WTC11 (cell line): ENCODE measurements around the gene MAB21L4. TPM values are rescaled to one million over a fixed set of nuclear protein-coding genes. Genes with fewer than 3 reads are reported as not detected.

ENCODE experiments used
- ATAC-seq: fragments of 200-7000 bp; cut with Tn5 transposase; 2 replicates; pipeline ENCODE4 v1.10.0; 2021; ENCODE audit warnings: mild to moderate bottlenecking, moderate library complexity
- CTCF ChIA-PET: fragments of 300-600 bp; sonication (Branson Sonifier 250); formaldehyde crosslinking; loops from one replicate; lab custom pipeline; 2021; ENCODE audit warnings: antibody characterized with exemption; lab: Charles Lee
- POLR2A ChIA-PET: fragments of 350-600 bp; sonication (Branson Sonifier 250); formaldehyde crosslinking; loops from one replicate; lab custom pipeline; 2021; ENCODE audit warnings: antibody characterized with exemption; lab: Charles Lee
- DNase-seq: peaks from one replicate; pipeline ENCODE4 v3.0.0; 2021; ENCODE audit warnings: low spot score
- H3K27ac Mint-ChIP-seq: 2 replicates; pipeline ENCODE4 v1.8.0; 2021; ENCODE audit warnings: mixed read lengths
- H3K27me3 Mint-ChIP-seq: 2 replicates; pipeline ENCODE4 v1.8.0; 2021; ENCODE audit warnings: low read depth, mild to moderate bottlenecking, moderate library complexity, mixed read lengths
- H3K36me3 Mint-ChIP-seq: 2 replicates; pipeline ENCODE4 v1.8.0; 2021; ENCODE audit warnings: mixed read lengths
- H3K4me1 Mint-ChIP-seq: 2 replicates; pipeline ENCODE4 v1.8.0; 2022; ENCODE audit warnings: mixed read lengths
- H3K4me3 Mint-ChIP-seq: 2 replicates; pipeline ENCODE4 v1.8.0; 2021; ENCODE audit warnings: mild to moderate bottlenecking, moderate library complexity, mixed read lengths
- H3K9me3 Mint-ChIP-seq: 2 replicates; pipeline ENCODE4 v1.8.0; 2021; ENCODE audit warnings: mixed read lengths
- CREM ChIP-seq: sonication (generic); formaldehyde crosslinking; IDR thresholded peaks from 2 replicates; pipeline ENCODE4 v1.8.1; 2022; ENCODE audit warnings: mild to moderate bottlenecking, missing genetic modification reagents, moderate library complexity
- CTCF ChIP-seq: fragments of 200-600 bp; IDR thresholded peaks from 2 replicates; pipeline ENCODE4 v1.8.0; 2022; ENCODE audit warnings: antibody characterized with exemption
- ERG ChIP-seq: fragments of 250-450 bp; sonication (Bioruptor Pico); IDR thresholded peaks from 2 replicates; pipeline ENCODE4 v1.8.0; 2021; ENCODE audit warnings: mild to moderate bottlenecking
- ETV6 ChIP-seq: sonication (generic); formaldehyde crosslinking; IDR thresholded peaks from 2 replicates; pipeline ENCODE4 v1.8.1; 2022; ENCODE audit warnings: mild to moderate bottlenecking, missing genetic modification reagents
- NFE2L1 ChIP-seq: sonication (generic); formaldehyde crosslinking; IDR thresholded peaks from 2 replicates; pipeline ENCODE4 v1.8.1; 2023; ENCODE audit warnings: missing genetic modification reagents
- NFYB ChIP-seq: sonication (generic); formaldehyde crosslinking; conservative IDR thresholded peaks from 2 replicates; pipeline ENCODE4 v1.8.0; 2022; ENCODE audit warnings: low read depth, missing genetic modification reagents
- OVOL2 ChIP-seq: fragments of 250-450 bp; sonication (Bioruptor Pico); IDR thresholded peaks from 2 replicates; pipeline ENCODE4 v1.9.0; 2021; ENCODE audit warnings: mild to moderate bottlenecking, borderline replicate concordance
- PRRX2 ChIP-seq: fragments of 250-450 bp; sonication (Bioruptor Pico); IDR thresholded peaks from 2 replicates; pipeline ENCODE4 v1.8.0; 2021; ENCODE audit warnings: mild to moderate bottlenecking
- USF2 ChIP-seq: sonication (generic); formaldehyde crosslinking; IDR thresholded peaks from 2 replicates; pipeline ENCODE4 v1.8.1; 2023; ENCODE audit warnings: mild to moderate bottlenecking, missing genetic modification reagents, moderate library complexity
- ZBTB21 ChIP-seq: sonication (generic); formaldehyde crosslinking; IDR thresholded peaks from 2 replicates; pipeline ENCODE4 v1.8.1; 2023; ENCODE audit warnings: mild to moderate bottlenecking, missing genetic modification reagents, borderline replicate concordance
- ZNF219 ChIP-seq: sonication (generic); formaldehyde crosslinking; IDR thresholded peaks from 2 replicates; pipeline ENCODE4 v1.8.0; 2023; ENCODE audit warnings: missing genetic modification reagents, mild to moderate bottlenecking, borderline replicate concordance
- ZNF416 ChIP-seq: fragments of 250-450 bp; sonication (Bioruptor Pico); IDR thresholded peaks from 2 replicates; pipeline ENCODE4 v1.9.0; 2021; ENCODE audit warnings: mild to moderate bottlenecking, inconsistent platforms
- ZNF671 ChIP-seq: fragments of 250-450 bp; sonication (Bioruptor Pico); IDR thresholded peaks from 2 replicates; pipeline ENCODE4 v1.8.0; 2021; ENCODE audit warnings: mild to moderate bottlenecking
- total RNA-seq: library from RNA; stranded (reverse); gene quantifications from 3 replicates; pipeline ENCODE4 v1.2.3, GENCODE V29; 2021
- TF ChIP-seq, protein P1 (sequence below): sonication (generic); formaldehyde crosslinking; IDR thresholded peaks from 2 replicates; pipeline ENCODE4 v1.8.0; 2022; ENCODE audit warnings: missing genetic modification reagents
- TF ChIP-seq, protein P2 (sequence below): sonication (generic); formaldehyde crosslinking; IDR thresholded peaks from 2 replicates; pipeline ENCODE4 v1.8.1; 2022; ENCODE audit warnings: missing genetic modification reagents, borderline replicate concordance
- TF ChIP-seq, protein P3 (sequence below): sonication (generic); formaldehyde crosslinking; IDR thresholded peaks from 2 replicates; pipeline ENCODE4 v1.8.1; 2023; ENCODE audit warnings: mild to moderate bottlenecking, missing genetic modification reagents, moderate library complexity
- TF ChIP-seq, protein P4 (sequence below): sonication (generic); formaldehyde crosslinking; conservative IDR thresholded peaks from 2 replicates; pipeline ENCODE4 v1.8.1; 2022; ENCODE audit warnings: mild to moderate bottlenecking, missing genetic modification reagents
- TF ChIP-seq, protein P5 (sequence below): sonication (generic); formaldehyde crosslinking; IDR thresholded peaks from 2 replicates; pipeline ENCODE4 v1.8.1; 2022; ENCODE audit warnings: low read depth, mild to moderate bottlenecking, moderate library complexity, missing genetic modification reagents, borderline replicate concordance

MAB21L4 gene
- total RNA-seq, 1 experiment from 2014 or later: not detected

DNA sequence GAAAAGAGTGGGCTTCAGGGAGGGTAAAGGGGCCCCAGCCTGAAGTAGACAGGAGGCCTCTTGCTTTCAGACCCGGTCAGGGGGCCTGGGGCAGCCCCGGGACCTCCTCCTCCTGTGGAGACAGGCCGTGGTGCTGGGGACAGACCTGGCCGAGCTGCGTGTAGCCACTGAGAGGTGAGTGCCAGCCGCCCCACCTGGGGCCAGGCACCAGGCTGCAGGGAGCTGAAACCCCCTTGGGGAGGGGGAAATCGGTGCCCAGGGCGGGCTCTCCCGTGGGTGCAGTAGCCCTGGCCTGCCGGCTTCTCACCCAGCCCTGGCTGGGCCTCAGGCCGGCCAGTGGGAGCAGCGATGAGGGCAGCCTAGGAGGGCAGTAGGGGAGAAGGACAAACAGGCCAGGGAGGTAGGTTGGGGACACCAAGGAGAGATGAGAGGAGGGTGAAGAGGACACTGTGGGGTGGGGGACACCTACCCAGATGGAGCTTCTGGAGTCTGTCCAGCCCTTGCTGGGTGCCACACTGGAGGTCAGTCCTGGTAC, 34.2 kb upstream of the MAB21L4 start (continued):
- TF ChIP-seq, protein P1, sequence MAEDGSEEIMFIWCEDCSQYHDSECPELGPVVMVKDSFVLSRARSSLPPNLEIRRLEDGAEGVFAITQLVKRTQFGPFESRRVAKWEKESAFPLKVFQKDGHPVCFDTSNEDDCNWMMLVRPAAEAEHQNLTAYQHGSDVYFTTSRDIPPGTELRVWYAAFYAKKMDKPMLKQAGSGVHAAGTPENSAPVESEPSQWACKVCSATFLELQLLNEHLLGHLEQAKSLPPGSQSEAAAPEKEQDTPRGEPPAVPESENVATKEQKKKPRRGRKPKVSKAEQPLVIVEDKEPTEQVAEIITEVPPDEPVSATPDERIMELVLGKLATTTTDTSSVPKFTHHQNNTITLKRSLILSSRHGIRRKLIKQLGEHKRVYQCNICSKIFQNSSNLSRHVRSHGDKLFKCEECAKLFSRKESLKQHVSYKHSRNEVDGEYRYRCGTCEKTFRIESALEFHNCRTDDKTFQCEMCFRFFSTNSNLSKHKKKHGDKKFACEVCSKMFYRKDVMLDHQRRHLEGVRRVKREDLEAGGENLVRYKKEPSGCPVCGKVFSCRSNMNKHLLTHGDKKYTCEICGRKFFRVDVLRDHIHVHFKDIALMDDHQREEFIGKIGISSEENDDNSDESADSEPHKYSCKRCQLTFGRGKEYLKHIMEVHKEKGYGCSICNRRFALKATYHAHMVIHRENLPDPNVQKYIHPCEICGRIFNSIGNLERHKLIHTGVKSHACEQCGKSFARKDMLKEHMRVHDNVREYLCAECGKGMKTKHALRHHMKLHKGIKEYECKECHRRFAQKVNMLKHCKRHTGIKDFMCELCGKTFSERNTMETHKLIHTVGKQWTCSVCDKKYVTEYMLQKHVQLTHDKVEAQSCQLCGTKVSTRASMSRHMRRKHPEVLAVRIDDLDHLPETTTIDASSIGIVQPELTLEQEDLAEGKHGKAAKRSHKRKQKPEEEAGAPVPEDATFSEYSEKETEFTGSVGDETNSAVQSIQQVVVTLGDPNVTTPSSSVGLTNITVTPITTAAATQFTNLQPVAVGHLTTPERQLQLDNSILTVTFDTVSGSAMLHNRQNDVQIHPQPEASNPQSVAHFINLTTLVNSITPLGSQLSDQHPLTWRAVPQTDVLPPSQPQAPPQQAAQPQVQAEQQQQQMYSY: no peak
- TF ChIP-seq ZBTB21 (CRISPR knock-in tag) (no peak), ZNF671 (no peak)

DNA sequence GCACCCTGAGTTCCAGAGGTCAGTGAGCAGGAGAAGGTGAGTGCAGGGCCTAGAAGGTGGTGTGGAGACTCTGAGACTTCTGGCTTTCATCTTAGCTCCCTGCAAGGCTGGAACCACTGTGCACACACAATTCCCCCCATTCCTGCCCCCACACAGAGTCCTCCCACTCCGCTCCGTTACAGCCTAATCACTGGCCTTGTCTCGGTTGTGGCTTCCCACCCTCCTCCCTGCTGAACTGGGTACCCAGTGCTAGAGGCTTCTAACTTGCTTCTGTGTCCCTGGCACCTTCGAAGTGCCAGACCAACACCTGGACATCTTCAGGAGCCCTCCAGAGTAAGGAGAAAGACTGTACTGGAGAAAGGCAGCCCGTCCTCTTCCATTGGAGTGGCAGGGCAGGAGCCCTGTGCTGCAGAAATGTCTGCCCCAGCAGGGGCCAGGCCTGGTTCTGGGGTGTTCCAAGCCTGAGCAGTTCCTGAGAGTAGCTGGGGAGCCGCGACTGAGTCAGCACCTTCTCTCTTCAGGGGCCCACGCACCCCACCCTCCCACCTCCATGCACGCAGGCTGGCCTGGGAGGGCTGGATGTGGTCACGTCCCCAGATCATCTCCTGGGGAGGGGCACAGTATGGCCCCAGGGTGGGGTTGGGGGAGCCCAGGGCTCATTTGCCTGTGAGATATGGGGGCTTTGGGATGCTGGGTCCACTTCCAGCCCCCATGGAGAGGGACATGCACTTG, 33.6 kb upstream of the MAB21L4 start:
- no peaks in the 10 kb centered on the region for H3K27me3 Mint-ChIP-seq
- H3K4me1 Mint-ChIP-seq: no peaks in the 10 kb centered on the region
- H3K27ac Mint-ChIP-seq: no peak overlapping the region
- ChIA-PET CTCF (no interaction called here), POLR2A (no interaction called here)
- no peaks in the 10 kb centered on the region for H3K9me3 Mint-ChIP-seq
- DNase-seq (peak; percentile 6), ATAC-seq (no peak)
- no peak overlapping the region for H3K4me3 Mint-ChIP-seq
- TF ChIP-seq NFYB (no peak), CTCF (no peak), ZNF219 (no peak), ZBTB21 (CRISPR knock-in tag) (no peak), OVOL2 (no peak), ZNF416 (CRISPR knock-in tag) (no peak), CREM (CRISPR knock-in tag) (no peak), NFE2L1 (CRISPR knock-in tag) (no peak)
- TF ChIP-seq, protein P2, sequence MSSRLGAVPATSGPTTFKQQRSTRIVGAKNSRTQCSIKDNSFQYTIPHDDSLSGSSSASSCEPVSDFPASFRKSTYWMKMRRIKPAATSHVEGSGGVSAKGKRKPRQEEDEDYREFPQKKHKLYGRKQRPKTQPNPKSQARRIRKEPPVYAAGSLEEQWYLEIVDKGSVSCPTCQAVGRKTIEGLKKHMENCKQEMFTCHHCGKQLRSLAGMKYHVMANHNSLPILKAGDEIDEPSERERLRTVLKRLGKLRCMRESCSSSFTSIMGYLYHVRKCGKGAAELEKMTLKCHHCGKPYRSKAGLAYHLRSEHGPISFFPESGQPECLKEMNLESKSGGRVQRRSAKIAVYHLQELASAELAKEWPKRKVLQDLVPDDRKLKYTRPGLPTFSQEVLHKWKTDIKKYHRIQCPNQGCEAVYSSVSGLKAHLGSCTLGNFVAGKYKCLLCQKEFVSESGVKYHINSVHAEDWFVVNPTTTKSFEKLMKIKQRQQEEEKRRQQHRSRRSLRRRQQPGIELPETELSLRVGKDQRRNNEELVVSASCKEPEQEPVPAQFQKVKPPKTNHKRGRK (CRISPR knock-in tag): no peak
- TF ChIP-seq, protein P3, sequence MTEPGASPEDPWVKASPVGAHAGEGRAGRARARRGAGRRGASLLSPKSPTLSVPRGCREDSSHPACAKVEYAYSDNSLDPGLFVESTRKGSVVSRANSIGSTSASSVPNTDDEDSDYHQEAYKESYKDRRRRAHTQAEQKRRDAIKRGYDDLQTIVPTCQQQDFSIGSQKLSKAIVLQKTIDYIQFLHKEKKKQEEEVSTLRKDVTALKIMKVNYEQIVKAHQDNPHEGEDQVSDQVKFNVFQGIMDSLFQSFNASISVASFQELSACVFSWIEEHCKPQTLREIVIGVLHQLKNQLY (CRISPR knock-in tag): no peak
- TF ChIP-seq, protein P4, sequence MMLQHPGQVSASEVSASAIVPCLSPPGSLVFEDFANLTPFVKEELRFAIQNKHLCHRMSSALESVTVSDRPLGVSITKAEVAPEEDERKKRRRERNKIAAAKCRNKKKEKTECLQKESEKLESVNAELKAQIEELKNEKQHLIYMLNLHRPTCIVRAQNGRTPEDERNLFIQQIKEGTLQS (CRISPR knock-in tag): no peak
- H3K36me3 Mint-ChIP-seq: no peaks in the 10 kb centered on the region

DNA sequence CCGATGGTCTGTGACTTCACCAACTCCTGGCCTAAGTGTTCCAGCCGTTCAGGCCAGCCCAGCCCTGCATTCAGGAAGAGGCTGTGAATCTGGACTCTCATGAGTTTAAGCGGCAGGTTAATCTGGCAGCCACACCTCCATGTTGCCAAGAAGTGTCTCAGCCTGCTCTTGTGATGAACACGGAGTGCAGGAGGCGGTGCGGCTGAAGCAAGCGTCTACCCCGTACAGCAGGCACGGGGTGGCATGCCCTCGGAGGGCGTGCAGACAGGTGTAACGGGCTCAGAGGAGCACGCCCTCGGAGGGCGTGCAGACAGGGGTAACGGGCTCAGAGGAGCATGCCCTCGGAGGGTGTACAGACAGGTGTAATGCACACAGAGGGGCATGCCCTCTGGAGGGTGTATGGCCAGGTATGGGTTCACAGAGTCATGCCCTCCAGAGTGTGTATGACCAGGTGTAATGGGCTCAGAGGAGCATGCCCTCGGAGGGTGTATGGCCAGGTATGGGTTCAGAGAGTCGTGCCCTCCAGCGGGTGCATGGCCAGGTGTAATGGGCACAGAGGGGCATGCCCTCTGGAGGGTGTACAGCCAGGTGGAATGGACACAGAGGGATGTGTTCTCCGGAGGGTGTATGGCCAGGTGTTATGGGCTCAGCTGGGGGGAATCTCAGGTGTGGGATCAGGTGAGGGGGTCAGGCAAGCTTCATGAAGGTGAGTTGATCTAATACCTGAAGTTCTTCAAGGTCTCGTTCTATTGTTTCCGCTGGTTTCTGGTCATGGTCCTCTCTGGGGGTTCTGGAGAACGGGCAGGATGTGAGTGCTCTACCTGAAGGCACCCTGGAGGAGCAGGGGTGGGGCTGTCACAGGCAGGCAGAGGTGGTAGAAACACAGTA, 32.8 kb upstream of the MAB21L4 start:
- H3K36me3 Mint-ChIP-seq: no peaks in the 10 kb centered on the region
- no peak for ATAC-seq
- no peak for DNase-seq
- H3K9me3 Mint-ChIP-seq: no peaks in the 10 kb centered on the region
- no peak overlapping the region for H3K27ac Mint-ChIP-seq
- H3K4me3 Mint-ChIP-seq: no peak overlapping the region
- no peaks in the 10 kb centered on the region for H3K27me3 Mint-ChIP-seq
- H3K4me1 Mint-ChIP-seq: no peaks in the 10 kb centered on the region
- POLR2A ChIA-PET: no interaction called here
- CTCF ChIA-PET: interaction anchor here (1.6 kb wide), 1 partner anchor 55 kb away, joined by 5 read pairs; no protein-coding TSS in a partner anchor
- no peak for TF ChIP-seq ETV6 (CRISPR knock-in tag)
- no peak for TF ChIP-seq ZNF416 (CRISPR knock-in tag)
- no peak for TF ChIP-seq ERG
- TF ChIP-seq, protein P5, sequence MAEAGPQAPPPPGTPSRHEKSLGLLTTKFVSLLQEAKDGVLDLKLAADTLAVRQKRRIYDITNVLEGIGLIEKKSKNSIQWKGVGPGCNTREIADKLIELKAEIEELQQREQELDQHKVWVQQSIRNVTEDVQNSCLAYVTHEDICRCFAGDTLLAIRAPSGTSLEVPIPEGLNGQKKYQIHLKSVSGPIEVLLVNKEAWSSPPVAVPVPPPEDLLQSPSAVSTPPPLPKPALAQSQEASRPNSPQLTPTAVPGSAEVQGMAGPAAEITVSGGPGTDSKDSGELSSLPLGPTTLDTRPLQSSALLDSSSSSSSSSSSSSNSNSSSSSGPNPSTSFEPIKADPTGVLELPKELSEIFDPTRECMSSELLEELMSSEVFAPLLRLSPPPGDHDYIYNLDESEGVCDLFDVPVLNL (CRISPR knock-in tag): no peak
- TF ChIP-seq USF2: no peak
- TF ChIP-seq PRRX2 (CRISPR knock-in tag): no peak
